Progenitor cell of endocrine pancreas (in vitro differentiated cells): Measurements from ENCODE around the gene CLEC16A. TPM values are rescaled to one million over a fixed set of nuclear protein-coding genes. Genes with fewer than 3 reads are reported as not detected.
A peak's percentile ranks its signal among the peaks of the same experiment; 100 is the strongest.

ENCODE experiments used
- DNase-seq: peaks from one replicate; pipeline ENCODE4 v3.0.0; 2021; ENCODE audit warnings: low spot score; ENCODE audit not compliant: unreplicated experiment
- H3K27ac Mint-ChIP-seq: 2 replicates; pipeline ENCODE4 v1.8.0; 2021; ENCODE audit warnings: mild to moderate bottlenecking, moderate library complexity, mixed read lengths
- H3K27me3 Mint-ChIP-seq: 2 replicates; pipeline ENCODE4 v1.8.0; 2021; ENCODE audit warnings: mixed read lengths
- H3K36me3 Mint-ChIP-seq: 2 replicates; pipeline ENCODE4 v1.8.0; 2022; ENCODE audit warnings: mixed read lengths; ENCODE audit not compliant: insufficient read depth
- H3K4me1 Mint-ChIP-seq: 2 replicates; pipeline ENCODE4 v1.8.0; 2021; ENCODE audit warnings: low read depth, mixed read lengths
- H3K4me3 Mint-ChIP-seq: 2 replicates; pipeline ENCODE4 v1.8.0; 2021; ENCODE audit warnings: low read depth, mild to moderate bottlenecking, moderate library complexity, mixed read lengths
- H3K9me3 Mint-ChIP-seq: 2 replicates; pipeline ENCODE4 v1.8.0; 2021; ENCODE audit warnings: low read depth, mixed read lengths
- CTCF ChIP-seq: fragments of 200-600 bp; sonication (generic); IDR thresholded peaks from one replicate; pipeline ENCODE4 v1.5.0; 2021; ENCODE audit warnings: antibody characterized with exemption, mild to moderate bottlenecking; ENCODE audit not compliant: unreplicated experiment
- total RNA-seq: library from RNA; stranded (reverse); gene quantifications from 2 replicates; pipeline ENCODE4 v1.2.1, GENCODE V29; 2021

CLEC16A gene
- total RNA-seq, 1 donor from 2014 or later, result 34.3 TPM

GRCh38 chr16:11198375-11198774, 254.0 kb downstream of the CLEC16A start:
- Mint-ChIP-seq H3K36me3 (no peaks in the 10 kb centered on the region), H3K9me3 (no peaks in the 10 kb centered on the region), H3K27me3 (peaks cover 24% of the 10 kb centered on the region), H3K4me1 (peaks cover 15% of the 10 kb centered on the region), H3K4me3 (no peak overlapping the region), H3K27ac (no peak overlapping the region)
- no peak for TF ChIP-seq CTCF
- DNase-seq, result no peak

GRCh38 chr16:11198828-11199227, 254.5 kb downstream of the CLEC16A start:
- Mint-ChIP-seq H3K4me1 (peaks cover 15% of the 10 kb centered on the region), H3K36me3 (no peaks in the 10 kb centered on the region), H3K27ac (no peak overlapping the region), H3K9me3 (no peaks in the 10 kb centered on the region), H3K4me3 (no peak overlapping the region), H3K27me3 (peaks cover 21% of the 10 kb centered on the region)
- no peak for DNase-seq
- TF ChIP-seq CTCF, result no peak

- H3K4me1 Mint-ChIP-seq, result peaks cover 15% of the 10 kb centered on the region
- DNase-seq, result no peak
- H3K36me3 Mint-ChIP-seq, result no peaks in the 10 kb centered on the region
- H3K4me3 Mint-ChIP-seq, result no peak overlapping the region
- H3K27me3 Mint-ChIP-seq, result peaks cover 21% of the 10 kb centered on the region
- no peak for TF ChIP-seq CTCF
- no peak overlapping the region for H3K27ac Mint-ChIP-seq
- H3K9me3 Mint-ChIP-seq, result no peaks in the 10 kb centered on the region
Measured at GRCh38 chr16:11200592-11200991, 256.2 kb downstream of the CLEC16A start.

- DNase-seq, result no peak
- peaks cover 21% of the 10 kb centered on the region for H3K27me3 Mint-ChIP-seq
- peaks cover 15% of the 10 kb centered on the region for H3K4me1 Mint-ChIP-seq
- no peak for TF ChIP-seq CTCF
- H3K9me3 Mint-ChIP-seq, result no peaks in the 10 kb centered on the region
- peak overlapping the region; percentile 76 for H3K27ac Mint-ChIP-seq
- H3K4me3 Mint-ChIP-seq, result no peak overlapping the region
- H3K36me3 Mint-ChIP-seq, result no peaks in the 10 kb centered on the region
Measured at GRCh38 chr16:11201498-11202259, 257.3 kb downstream of the CLEC16A start.

GRCh38 chr16:11202260-11203091, 258.1 kb downstream of the CLEC16A start:
- H3K9me3 Mint-ChIP-seq, result no peaks in the 10 kb centered on the region
- DNase-seq, result no peak
- H3K4me1 Mint-ChIP-seq, result peaks cover 15% of the 10 kb centered on the region
- H3K36me3 Mint-ChIP-seq, result no peaks in the 10 kb centered on the region
- TF ChIP-seq CTCF, result no peak
- H3K4me3 Mint-ChIP-seq, result no peak overlapping the region
- H3K27me3 Mint-ChIP-seq, result peaks cover 20% of the 10 kb centered on the region
- H3K27ac Mint-ChIP-seq, result peak overlapping the region; percentile 76
